Muscle of leg (tissue), 11 donors: ENCODE data around the gene ATP2B3. TPM values are rescaled to one million over a fixed set of nuclear protein-coding genes. Genes with fewer than 3 reads are reported as not detected.

Experiments used
- DNase-seq: peaks from one replicate; pipeline ENCODE4 v3.0.0; 2013
- H3K27ac ChIP-seq: one replicate; pipeline ENCODE4 v1.5.1; 2013; ENCODE audit warnings: mild to moderate bottlenecking, low read length, control low read depth
- H3K27me3 ChIP-seq: one replicate; pipeline ENCODE4 v1.6.1; 2013; ENCODE audit warnings: low read length; ENCODE audit not compliant: control insufficient read depth, insufficient read depth
- H3K36me3 ChIP-seq: one replicate; pipeline ENCODE4 v1.6.1; 2013; ENCODE audit warnings: low read length; ENCODE audit not compliant: control insufficient read depth, insufficient read depth
- H3K4me1 ChIP-seq: one replicate; pipeline ENCODE4 v1.6.1; 2013; ENCODE audit warnings: low read length; ENCODE audit not compliant: control insufficient read depth, insufficient read depth
- H3K4me3 ChIP-seq: one replicate; pipeline ENCODE4 v1.5.1; 2013; ENCODE audit warnings: low read length, control low read depth
- H3K9me3 ChIP-seq: replicated peaks from 2 replicates; pipeline ENCODE4 v1.6.1; 2013; ENCODE audit warnings: low read depth, low read length; ENCODE audit not compliant: control insufficient read depth
- WGBS: methylation state at CpG from one replicate; pipeline ENCODE4 v1.1.5; 2013; ENCODE audit warnings: missing lambda C conversion rate; ENCODE audit not compliant: insufficient coverage; 5-methylcytosine and 5-hydroxymethylcytosine counted together
- polyA plus RNA-seq, 8 donors: library from polyadenylated mRNA; unstranded; fragments of 120-200 nt; gene quantifications; one replicate each; pipeline versions ENCODE4 v1.2.1 to v1.2.3, GENCODE V29; 2013; ENCODE audit warnings: inconsistent platforms in 1 of 8, low replicate concordance in 1 of 8; ENCODE audit not compliant: insufficient read length in 8 of 8, insufficient read depth in 1 of 8
- total RNA-seq: library from RNA; stranded (reverse); fragments of 120-200 nt; gene quantifications from one replicate; pipeline ENCODE4 v1.2.4, GENCODE V29; 2013

ATP2B3 gene
- total and polyA plus RNA-seq, 9 donors, result 0.18 to 0.56 (median 0.29) TPM

DNA sequence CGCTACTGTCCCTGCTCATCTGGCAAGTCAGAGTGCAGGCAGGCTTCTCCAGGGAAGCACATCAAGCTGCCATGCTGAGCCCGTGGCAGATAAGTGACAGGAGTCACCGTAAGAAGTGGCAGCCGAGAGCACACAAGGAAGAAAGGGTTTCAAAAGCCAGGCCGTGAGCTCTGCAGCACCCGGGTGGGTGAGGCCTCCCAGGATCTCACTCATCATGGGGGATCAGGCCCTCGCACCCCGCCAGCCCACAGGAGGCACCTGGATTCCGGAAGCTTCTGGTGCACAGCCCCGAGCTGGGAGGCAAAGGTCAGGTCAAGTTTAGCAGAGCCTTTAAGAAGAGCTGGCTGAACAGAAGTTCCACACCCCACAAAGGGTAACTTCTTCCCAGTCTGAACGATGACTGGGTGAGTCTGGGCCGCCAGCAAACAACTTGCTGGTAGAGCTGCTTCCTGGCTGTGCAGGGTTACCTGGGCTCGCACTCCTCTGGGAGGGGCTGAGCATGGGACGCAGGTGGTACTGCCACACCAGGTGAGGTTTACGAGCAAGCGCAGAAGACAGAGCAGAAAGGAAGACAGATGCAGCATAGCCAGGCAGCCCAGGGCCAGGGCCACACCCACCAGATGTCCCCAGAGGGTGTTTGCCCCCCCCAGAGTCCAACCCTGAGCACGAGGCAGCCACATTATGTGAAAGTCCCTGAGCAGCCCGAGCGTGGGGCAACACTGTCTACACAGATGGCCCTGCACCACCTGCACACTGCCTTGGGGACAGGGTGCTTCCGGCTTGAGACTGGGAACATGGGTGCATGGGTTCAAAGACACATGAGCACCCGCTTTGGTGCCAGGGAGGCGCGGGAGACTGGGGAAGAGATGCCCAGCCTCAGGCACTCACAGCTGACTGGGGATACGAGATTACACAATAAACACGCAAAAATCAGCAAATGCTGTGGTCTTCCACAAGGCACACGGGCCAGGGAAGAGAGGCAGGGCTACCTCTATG lies 73.8 kb downstream of the ATP2B3 start:
- no peak overlapping the region for H3K4me3 ChIP-seq
- WGBS, result 80% methylated on average over 25 of the region's 26 CpGs
- no peaks in the 10 kb centered on the region for H3K27me3 ChIP-seq
- H3K36me3 ChIP-seq, result peaks cover 20% of the 10 kb centered on the region
- H3K9me3 ChIP-seq, result no peaks in the 10 kb centered on the region
- no peak overlapping the region for H3K27ac ChIP-seq
- no peak for DNase-seq
- H3K4me1 ChIP-seq, result peaks cover 5% of the 10 kb centered on the region

DNA sequence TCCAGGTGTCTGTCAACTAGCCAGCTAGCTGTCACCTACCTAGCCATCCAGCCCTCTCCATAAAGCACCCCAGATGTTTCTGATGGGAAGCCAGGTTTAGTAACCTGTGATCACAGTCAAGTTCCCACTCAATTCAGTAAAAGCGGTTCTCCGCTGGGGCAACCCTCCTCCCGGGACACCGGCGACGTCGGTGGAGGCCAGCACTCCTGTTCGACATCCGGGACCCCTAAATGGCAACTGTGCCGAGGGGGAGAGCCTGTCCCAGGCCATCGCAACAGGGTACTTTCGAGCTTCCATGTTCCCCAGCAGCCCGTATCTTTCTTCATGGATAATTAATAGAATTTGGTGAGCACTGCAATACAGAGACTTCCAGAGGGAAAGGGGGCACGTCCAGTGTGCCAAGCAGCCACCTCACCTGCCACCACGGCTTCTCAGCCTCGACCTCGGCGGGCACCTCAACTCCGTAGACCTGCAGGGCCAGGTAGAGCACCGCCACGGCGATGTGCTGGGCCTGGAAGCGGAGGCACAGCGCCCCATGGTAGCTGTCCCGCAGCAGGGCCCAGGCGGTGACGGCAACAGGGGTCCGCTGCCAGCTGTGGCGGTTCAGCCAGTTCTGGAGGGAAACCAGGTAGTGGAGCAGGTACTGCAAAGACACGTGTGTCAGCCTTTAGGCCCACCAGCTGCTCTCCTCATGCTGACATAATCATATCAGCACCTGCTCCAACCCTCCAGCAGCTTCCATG lies 74.8 kb downstream of the ATP2B3 start:
- DNase-seq, result no peak
- peaks cover 5% of the 10 kb centered on the region for H3K4me1 ChIP-seq
- H3K9me3 ChIP-seq, result peaks cover 2% of the 10 kb centered on the region
- 87% methylated on average over 29 of the region's 30 CpGs for WGBS
- H3K27ac ChIP-seq, result no peak overlapping the region
- no peak overlapping the region for H3K4me3 ChIP-seq
- peaks cover under 1% of the 10 kb centered on the region for H3K27me3 ChIP-seq
- peaks cover 20% of the 10 kb centered on the region for H3K36me3 ChIP-seq

DNA sequence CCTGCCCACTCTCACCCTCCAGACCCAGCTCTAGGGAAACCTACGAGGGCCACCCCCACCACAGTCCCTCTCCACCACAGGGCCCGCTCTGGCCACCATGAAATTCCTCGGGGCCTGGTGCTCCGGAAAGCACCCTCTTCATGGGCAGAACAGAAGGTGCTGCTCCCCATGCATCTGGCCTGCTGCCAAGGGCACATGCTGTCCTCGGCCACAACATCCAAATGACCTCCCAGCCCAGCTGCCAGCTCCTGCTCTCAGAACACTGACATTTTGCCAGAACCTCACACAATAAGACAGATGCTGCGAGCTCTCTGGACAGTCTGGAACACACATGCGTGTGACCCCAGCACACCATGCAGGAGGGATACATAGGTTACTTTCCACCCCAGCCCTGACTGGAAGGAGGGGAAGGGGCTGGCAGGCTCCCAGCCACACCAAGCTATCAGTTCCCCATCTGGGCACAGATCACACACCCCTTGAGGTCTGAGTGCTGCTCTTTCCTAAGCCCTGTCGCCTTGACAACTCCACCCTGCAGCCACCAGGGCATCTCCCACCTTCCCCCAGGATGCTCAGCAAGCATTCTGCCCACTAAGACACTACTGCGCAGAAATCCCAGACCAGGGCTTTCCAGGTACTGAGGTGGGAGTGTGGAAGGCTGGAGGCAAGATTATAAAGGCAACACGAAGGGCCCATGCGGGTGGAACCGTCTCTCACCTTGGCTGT lies 75.7 kb downstream of the ATP2B3 start:
- Histone ChIP-seq H3K27me3 (peaks cover 2% of the 10 kb centered on the region), H3K9me3 (peaks cover 4% of the 10 kb centered on the region), H3K4me3 (no peak overlapping the region), H3K27ac (no peak overlapping the region), H3K36me3 (peaks cover 12% of the 10 kb centered on the region), H3K4me1 (peaks cover 5% of the 10 kb centered on the region)
- peak; percentile 37 for DNase-seq
- 70% methylated on average over 9 of the region's 12 CpGs for WGBS

DNA sequence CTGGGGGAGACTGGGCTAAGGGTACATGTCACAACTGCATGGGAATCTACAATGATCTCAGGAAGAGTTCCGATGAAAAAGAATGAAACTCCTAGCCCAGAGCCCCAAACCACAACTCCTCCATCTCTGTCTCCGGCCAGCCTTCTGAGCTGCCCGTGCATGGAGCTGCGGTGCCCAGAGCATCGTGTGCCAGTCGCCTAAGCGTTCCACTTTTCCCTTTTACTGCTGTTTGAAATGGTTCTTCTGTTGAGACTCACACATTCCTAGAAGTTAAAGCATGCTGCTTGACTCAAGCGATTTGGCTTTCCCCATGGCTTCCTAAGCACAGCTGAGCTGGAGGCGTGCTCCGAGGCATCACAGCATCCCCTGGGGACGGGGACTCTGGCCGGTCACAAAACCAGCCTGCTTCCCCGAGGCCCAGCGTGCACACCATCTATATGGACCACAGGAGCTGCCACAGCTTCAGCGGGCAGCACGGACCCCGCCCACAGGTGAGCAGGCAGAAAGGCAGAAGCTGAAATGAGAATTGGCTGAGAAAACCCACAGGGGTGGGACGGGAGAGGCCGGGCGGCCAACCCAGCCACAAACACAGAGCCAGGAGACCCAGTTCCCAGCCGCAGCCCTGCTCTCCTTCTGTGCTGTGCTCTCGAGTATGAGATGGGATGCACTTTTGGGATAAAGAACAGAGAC lies 76.5 kb downstream of the ATP2B3 start:
- no peak overlapping the region for H3K4me3 ChIP-seq
- H3K27ac ChIP-seq, result no peak overlapping the region
- H3K36me3 ChIP-seq, result peaks cover 12% of the 10 kb centered on the region
- DNase-seq, result no peak
- WGBS, result 86% methylated on average over 20 of the region's 22 CpGs
- H3K4me1 ChIP-seq, result peaks cover 5% of the 10 kb centered on the region
- peaks cover 4% of the 10 kb centered on the region for H3K9me3 ChIP-seq
- peaks cover 2% of the 10 kb centered on the region for H3K27me3 ChIP-seq

DNA sequence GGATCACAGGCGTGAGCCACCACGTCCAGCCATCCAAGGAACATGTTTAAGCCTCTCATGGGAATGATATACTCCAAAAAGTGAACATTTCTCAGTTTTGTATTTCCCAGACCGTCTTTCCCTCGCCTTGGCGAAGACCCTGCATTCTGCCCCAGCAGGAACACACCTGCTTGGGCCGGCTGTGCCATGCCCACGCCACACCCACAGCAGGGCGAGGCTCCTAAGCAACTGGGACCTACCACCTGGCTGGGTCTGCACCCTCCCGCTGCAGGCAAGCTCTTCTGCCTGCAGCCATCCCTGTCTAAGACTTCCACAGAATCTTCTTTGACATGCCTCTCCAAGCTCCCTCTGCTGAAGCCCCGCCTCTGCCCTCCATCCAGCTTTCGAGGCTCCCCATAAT lies 77.9 kb downstream of the ATP2B3 start:
- no peak overlapping the region for H3K4me3 ChIP-seq
- peaks cover 2% of the 10 kb centered on the region for H3K27me3 ChIP-seq
- peaks cover 12% of the 10 kb centered on the region for H3K36me3 ChIP-seq
- no peak overlapping the region for H3K27ac ChIP-seq
- H3K9me3 ChIP-seq, result peaks cover 4% of the 10 kb centered on the region
- peaks cover 11% of the 10 kb centered on the region for H3K4me1 ChIP-seq
- DNase-seq, result no peak
- 85% methylated on average over 11 of the region's 11 CpGs for WGBS

DNA sequence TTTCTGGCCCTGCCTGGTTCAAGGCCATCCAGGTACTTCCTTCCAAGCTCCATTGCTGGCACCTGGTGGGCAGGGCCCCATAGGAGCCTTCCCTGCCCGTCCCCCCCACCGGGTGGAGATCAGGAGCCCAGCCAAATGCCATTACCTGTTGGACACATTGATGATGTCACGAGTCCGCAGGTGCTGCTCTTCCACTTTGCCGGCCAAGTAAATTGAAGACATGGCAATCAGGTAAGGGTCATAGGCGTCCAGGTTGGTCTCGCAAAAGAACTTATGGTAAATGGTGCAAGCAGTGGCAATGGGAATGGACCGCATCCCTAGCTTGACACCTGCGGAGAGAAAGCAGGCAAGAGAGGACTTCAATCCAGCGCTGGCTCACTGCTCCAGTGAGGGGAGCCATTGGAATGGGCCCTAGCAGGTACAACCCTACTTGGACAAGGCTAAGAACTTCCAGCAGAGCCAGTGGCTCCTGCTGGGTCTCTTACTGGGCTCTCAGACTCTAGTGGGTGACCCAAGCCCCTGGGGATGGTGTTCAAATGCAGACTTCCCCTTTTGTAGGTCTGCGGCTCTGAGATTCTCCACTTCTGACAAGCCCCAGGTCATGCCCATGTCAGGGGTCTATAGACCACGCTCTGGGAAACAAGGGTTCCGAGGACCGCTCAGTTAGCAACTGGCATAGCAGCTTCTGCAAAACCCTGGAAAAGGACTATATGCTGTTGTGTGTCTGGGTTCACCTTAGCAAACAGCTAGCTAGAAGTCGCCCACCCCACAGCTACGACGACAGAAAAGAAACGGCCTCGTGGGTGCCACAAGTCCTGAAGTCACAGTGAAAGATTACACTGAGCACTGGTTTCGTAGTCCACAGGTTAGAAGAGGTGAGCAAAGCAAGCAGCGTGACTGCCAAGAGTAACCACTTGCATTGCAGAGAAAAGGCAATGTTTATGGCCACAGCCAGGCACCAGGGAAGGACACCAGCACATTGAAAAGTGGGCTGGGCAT lies 78.7 kb downstream of the ATP2B3 start:
- DNase-seq, result no peak
- H3K4me3 ChIP-seq, result no peak overlapping the region
- 82% methylated on average over 21 of the region's 21 CpGs for whole genome bisulfite sequencing
- H3K27me3 ChIP-seq, result peaks cover 2% of the 10 kb centered on the region
- peaks cover 12% of the 10 kb centered on the region for H3K36me3 ChIP-seq
- H3K9me3 ChIP-seq, result peaks cover 4% of the 10 kb centered on the region
- no peak overlapping the region for H3K27ac ChIP-seq
- peaks cover 17% of the 10 kb centered on the region for H3K4me1 ChIP-seq

DNA sequence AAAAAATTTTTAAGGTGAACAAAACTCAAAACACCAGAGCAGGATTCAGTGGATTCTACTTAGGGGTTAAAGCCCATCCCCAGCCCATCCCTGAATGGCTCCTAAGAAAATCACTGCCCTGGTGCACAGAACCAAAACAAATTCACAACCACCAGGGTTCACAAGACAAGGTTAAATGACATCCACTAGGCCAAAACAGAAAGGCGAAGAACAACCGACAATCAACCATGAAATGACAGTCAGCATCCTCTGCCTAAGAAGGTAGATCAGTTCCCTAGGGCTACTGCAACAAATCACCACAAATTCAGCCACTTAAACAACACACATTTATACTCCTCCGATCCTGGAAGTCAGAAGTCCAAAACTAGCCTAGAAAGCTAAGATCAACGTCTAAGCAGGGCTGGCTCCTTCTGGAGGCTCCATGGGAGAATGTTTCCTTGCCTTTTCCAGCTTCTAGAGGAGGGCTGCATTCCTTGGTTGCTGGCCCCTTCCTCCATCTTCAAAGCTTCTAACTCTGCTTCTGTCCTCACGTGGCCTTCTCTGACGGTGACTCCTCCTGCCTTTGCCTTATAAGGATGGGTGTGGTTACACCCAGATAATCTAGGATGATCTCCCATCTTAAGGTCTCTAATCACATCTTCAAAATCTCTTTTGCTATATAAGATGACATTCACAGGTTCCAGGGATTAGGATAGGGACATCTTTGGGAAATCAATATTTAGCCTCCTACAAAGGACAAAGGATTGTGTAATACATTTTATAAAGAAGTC lies 79.7 kb downstream of the ATP2B3 start:
- Histone ChIP-seq H3K4me3 (no peak overlapping the region), H3K27ac (no peak overlapping the region), H3K4me1 (peaks cover 17% of the 10 kb centered on the region), H3K9me3 (peaks cover 4% of the 10 kb centered on the region), H3K27me3 (peaks cover 2% of the 10 kb centered on the region), H3K36me3 (peaks cover 12% of the 10 kb centered on the region)
- WGBS, result 75% methylated on average over 3 of the region's 6 CpGs
- no peak for DNase-seq

DNA sequence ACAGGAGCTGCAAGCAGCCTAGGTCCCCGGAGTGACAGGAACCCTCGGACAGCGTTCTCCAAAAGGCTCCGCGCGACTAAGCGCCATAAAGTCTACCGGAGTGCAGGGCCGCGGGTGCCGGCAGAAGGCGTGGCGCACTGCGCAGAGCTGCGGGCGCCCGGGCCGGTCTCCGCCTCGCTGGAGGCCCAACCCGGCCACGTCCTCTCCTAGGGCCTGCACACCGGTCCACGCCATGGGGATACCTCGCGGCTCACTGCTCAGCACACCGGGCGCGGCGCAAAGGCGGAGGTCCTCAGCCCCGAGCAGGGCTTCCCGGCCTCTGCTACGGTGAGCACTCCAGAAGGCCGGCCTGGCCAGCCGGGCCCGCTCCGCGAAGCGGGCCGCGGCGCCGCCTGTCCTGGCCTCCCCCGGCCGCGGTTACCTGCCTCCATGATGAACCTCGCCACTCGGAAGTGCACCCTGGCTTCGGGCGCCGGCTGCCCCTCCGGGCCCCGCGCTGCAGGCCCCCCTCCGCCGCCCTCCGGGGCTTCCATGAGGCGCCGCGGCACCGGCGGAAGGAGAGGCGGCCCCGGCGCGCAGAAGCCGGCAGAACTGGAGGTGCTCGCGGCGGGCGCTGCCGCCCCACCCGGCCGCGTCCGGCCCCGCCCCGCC lies 81.2 kb downstream of the ATP2B3 start, which contains the start of gene CCNQ:
Gene CCNQ (minus strand): TSS at position 599 of the 651 bp plus-strand sequence. CDS start 66 bp downstream, at position 533.
- H3K27ac ChIP-seq, result peak within 1 kb of the TSS; percentile 29

More for the DNA sequence above, 81.2 kb downstream of the ATP2B3 start, which contains the start of gene CCNQ:
- WGBS, result 29% methylated on average over 56 of the region's 79 CpGs
- Histone ChIP-seq H3K4me1 (peaks cover 12% of the 10 kb centered on the region), H3K4me3 (peak within 1 kb of the TSS; percentile 65), H3K27me3 (peaks cover 4% of the 10 kb centered on the region), H3K36me3 (peaks cover 12% of the 10 kb centered on the region), H3K9me3 (peaks cover 4% of the 10 kb centered on the region)
- DNase-seq, result peak; percentile 21
